Measurements from ENCODE around the gene PNPLA1.

DNA sequence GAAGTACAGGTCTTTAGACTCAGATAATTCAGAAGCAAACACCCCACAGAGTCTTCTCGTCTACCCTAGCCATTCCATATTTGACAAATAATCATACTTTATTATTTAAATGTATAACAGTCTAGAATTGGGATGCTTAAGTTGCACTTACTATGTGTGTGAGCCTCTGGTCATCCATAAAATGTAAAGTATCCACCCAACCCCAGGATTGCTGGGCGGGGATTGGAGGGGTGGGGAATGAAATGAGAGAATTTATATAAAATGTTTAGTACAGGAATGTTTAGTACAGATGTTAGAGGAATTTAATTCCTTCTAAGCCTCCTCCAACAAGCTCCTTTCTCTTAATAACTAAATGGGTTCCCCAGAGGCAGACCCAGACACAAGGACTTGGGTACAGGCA is 50.0 kb downstream of the PNPLA1 start:
- no peak for TF ChIP-seq CTCF (IDR thresholded peaks at IDR 0.05)
- TF ChIP-seq, protein P1, sequence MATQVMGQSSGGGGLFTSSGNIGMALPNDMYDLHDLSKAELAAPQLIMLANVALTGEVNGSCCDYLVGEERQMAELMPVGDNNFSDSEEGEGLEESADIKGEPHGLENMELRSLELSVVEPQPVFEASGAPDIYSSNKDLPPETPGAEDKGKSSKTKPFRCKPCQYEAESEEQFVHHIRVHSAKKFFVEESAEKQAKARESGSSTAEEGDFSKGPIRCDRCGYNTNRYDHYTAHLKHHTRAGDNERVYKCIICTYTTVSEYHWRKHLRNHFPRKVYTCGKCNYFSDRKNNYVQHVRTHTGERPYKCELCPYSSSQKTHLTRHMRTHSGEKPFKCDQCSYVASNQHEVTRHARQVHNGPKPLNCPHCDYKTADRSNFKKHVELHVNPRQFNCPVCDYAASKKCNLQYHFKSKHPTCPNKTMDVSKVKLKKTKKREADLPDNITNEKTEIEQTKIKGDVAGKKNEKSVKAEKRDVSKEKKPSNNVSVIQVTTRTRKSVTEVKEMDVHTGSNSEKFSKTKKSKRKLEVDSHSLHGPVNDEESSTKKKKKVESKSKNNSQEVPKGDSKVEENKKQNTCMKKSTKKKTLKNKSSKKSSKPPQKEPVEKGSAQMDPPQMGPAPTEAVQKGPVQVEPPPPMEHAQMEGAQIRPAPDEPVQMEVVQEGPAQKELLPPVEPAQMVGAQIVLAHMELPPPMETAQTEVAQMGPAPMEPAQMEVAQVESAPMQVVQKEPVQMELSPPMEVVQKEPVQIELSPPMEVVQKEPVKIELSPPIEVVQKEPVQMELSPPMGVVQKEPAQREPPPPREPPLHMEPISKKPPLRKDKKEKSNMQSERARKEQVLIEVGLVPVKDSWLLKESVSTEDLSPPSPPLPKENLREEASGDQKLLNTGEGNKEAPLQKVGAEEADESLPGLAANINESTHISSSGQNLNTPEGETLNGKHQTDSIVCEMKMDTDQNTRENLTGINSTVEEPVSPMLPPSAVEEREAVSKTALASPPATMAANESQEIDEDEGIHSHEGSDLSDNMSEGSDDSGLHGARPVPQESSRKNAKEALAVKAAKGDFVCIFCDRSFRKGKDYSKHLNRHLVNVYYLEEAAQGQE (IDR thresholded peaks at IDR 0.05; ENCODE audit: insufficient read depth in 1 of 2, low read depth in 2 of 2, low read length in 1 of 2), result no peak
